Measurements from ENCODE around the gene PRR15. TPM values are rescaled to one million over a fixed set of nuclear protein-coding genes. Genes with fewer than 3 reads are reported as not detected.
"Not testable (repeated sequence)": the region's sequence is repeated elsewhere in the genome, so short reads cannot be mapped to it uniquely, and the experiment has no call there.

Gene PRR15, protein sequence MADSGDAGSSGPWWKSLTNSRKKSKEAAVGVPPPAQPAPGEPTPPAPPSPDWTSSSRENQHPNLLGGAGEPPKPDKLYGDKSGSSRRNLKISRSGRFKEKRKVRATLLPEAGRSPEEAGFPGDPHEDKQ
- polyA plus RNA-seq (2012; ENCODE audit: missing spikeins) = not detected

DNA sequence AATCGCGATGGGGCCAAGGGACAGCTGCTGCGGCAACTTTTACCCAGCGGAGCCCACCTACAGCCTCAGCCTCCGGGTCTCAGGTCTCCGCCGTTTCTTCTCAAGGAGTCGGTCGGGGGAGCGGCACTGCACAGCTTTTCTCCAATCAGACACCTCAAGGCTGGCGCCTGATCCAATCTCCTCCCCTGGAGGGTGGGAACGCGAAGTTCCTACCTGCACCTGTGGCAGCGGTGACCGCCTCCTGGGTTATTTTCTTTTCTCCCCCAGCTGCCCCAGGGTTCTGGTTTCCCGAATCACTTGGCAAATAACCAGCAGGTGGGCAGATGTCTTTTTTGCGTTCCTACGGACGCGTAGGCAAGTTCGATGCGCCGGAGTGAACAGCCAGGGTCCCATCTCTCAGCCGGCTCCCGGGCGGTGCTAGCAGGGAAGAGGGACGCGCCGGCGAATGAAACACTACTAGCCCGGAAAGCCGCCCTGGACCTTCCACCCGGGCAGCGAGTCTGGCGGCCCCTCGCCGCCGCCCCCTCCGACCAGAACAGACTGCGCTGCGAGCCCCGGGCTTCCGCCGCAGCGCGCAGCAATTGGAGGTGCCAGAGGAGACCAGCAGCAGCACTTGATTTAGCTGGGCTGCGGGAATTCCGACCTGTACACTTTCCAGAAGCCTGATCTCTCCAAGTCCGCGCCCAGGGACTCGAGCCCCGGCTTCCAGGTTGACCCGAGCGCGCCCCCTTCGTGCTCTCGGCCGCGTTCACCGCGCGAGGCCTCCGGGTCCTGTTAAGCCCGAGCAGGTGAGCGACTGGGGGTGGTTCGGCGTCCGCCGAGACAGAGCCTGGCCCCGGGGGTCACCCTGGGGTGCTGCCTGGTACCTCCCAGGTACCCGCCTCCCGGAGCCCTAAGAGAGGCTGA lies at the start of gene PRR15:
Gene PRR15, plus strand, starts transcription at position 246 of the 906 bp plus-strand sequence. CDS start 2,495 bp downstream, outside the sequence.
- no peak for DNase-seq (ENCODE audit: insufficient read length)
- FAIRE-seq = no peak
- TF ChIP-seq TAF1 (IDR thresholded peaks at IDR 0.05; ENCODE audit: borderline replicate concordance, low read depth, low read length) (no peak), POLR2AphosphoS5 (IDR thresholded peaks at IDR 0.05; ENCODE audit: low read depth, low read length) (no peak), POLR2A (IDR thresholded peaks at IDR 0.05; ENCODE audit: low read depth, low read length) (no peak)

DNA sequence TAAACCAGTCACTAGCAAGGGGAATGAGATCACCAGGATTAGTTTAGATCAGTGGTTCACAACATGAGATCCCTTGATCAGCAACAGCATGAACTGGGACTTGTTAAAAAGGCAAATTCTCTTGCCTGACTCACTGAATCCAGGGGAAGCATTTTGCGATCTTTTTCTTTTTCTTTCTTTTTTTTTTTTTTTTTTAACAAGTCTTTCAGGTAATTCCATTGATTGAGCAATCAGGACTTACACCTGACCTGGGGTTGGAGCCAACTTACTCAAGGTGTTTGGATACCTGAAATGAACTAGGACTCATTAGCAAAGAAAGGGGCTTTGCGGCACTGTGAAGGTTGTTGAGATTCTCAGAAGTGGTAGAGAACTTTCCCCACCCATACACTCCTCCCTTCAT lies 47.1 kb upstream of the PRR15 start:
- TF ChIP-seq POLR2A (IDR thresholded peaks at IDR 0.05; ENCODE audit: low read depth, low read length) (no peak), POLR2AphosphoS5 (IDR thresholded peaks at IDR 0.05; ENCODE audit: low read depth, low read length) (no peak), TAF1 (IDR thresholded peaks at IDR 0.05; ENCODE audit: borderline replicate concordance, low read depth, low read length) (no peak)
- FAIRE-seq (no peak), DNase-seq (ENCODE audit: insufficient read length) (no peak)

DNA sequence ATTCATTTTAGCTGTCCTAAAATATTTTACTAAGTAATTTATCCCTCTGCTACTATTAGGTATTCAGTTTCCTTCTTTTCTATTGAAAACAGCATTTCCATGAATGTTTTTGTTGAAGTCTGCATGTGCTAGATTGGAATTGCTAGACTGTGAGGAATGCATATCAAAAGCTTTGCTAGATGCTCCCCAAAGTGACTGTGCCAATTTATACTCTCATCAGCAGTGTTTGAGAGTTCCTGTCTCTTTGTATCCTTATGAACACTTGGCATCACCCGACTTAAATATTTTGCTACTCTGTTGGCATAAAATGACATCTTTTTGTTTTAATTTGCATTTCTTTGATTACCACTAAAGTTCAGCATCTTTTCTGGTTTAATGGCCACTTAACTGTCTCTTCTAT lies 45.0 kb upstream of the PRR15 start:
- TF ChIP-seq POLR2AphosphoS5 (IDR thresholded peaks at IDR 0.05; ENCODE audit: low read depth, low read length) (no peak), POLR2A (IDR thresholded peaks at IDR 0.05; ENCODE audit: low read depth, low read length) (no peak), TAF1 (IDR thresholded peaks at IDR 0.05; ENCODE audit: borderline replicate concordance, low read depth, low read length) (no peak)
- FAIRE-seq (no peak), DNase-seq (ENCODE audit: insufficient read length) (no peak)

DNA sequence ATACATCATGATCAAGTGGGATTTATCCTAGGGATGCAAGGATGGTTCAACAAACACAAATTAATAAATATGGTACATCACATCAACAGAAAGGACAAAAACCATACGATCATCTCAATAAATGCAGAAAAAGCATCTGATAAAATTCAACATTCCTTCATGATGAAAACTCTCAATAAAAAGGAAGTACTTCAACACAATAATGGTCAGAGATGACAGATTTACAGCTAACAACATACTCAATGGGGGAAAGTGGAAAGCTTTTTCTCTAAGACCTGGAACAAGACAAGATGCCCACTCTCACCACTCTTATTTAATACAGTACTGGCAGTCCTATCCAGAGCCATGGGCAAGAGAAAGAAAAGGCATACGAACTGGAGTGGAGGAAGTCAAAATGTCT lies 39.9 kb upstream of the PRR15 start:
- no peak for DNase-seq (ENCODE audit: insufficient read length)
- FAIRE-seq = no peak
- TF ChIP-seq TAF1 (IDR thresholded peaks at IDR 0.05; ENCODE audit: borderline replicate concordance, low read depth, low read length) = no peak
- no peak for TF ChIP-seq POLR2A (IDR thresholded peaks at IDR 0.05; ENCODE audit: low read depth, low read length)
- no peak for TF ChIP-seq POLR2AphosphoS5 (IDR thresholded peaks at IDR 0.05; ENCODE audit: low read depth, low read length)

DNA sequence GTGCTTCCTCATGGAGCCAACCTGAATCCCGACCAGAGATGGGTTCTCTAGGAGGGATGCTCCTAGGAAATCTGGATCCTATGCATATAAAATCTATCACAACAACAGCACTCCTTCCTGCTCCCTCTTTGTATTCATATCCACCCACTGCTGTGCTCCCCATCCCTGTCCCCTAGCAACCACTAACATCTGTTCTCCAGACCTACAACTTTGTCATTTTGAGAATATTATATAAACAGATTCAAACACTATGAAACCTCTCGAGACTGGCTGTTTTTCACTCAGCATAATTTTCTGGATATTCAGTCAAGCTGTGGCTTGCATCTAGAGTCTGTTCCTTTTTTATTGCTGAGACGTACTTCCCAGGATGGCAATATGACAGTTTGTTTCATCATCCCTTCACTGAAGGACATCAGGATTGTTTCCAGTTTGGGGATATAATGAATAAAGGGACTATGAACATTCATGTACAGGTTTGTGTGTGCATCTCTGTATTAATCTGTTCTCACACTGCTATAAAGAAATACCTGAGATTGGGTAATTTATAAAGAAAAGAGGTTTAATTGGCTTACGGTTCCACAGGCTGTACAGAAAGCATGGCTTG lies 36.0 kb upstream of the PRR15 start:
- TF ChIP-seq POLR2A (IDR thresholded peaks at IDR 0.05; ENCODE audit: low read depth, low read length) (no peak), TAF1 (IDR thresholded peaks at IDR 0.05; ENCODE audit: borderline replicate concordance, low read depth, low read length) (no peak), POLR2AphosphoS5 (IDR thresholded peaks at IDR 0.05; ENCODE audit: low read depth, low read length) (no peak)
- DNase-seq (ENCODE audit: insufficient read length) (no peak), FAIRE-seq (no peak)

DNA sequence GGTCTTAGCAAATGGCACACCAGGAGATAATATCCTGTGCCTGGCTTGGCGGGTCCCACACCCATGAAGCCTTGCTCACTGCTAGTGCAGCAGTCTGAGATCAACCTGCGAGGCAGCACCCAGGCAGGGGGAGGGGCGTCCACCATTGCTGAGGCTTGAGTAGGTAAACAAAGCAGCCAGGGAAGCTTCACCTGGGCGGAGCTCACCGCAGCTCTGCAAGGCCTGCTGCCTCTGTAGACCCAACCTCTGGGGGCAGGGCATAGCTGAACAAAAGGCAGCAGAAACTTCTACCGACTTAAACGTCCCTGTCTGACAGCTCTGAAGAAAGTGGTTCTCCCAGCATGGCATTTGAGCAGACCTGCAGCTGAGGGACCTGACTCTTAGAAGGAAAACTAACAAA lies 35.1 kb upstream of the PRR15 start:
- FAIRE-seq; DNase-seq (ENCODE audit: insufficient read length): not testable (repeated sequence)

DNA sequence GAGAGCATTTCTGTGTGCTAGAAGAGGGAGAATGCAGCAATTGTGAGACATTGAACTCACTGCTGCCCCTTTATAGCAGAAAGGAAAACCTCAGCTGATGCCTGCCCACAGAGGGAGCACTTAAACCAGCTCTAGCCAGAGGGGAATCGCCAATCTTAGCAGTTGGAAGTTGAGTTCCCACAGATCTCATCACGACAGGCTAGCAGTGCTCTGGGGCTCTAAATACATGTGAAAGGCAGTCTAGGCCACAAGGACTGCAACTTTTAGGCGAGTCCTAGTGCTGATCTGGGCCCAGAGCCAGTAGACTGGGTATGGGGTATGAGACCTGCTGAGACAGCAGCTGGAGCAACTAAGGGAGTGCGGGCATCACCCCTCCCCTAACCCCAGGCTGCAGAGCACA lies 25.2 kb upstream of the PRR15 start:
- TF ChIP-seq POLR2A (IDR thresholded peaks at IDR 0.05; ENCODE audit: low read depth, low read length) (no peak), TAF1 (IDR thresholded peaks at IDR 0.05; ENCODE audit: borderline replicate concordance, low read depth, low read length) (no peak), POLR2AphosphoS5 (IDR thresholded peaks at IDR 0.05; ENCODE audit: low read depth, low read length) (no peak)
- no peak for DNase-seq (ENCODE audit: insufficient read length)
- no peak for FAIRE-seq

DNA sequence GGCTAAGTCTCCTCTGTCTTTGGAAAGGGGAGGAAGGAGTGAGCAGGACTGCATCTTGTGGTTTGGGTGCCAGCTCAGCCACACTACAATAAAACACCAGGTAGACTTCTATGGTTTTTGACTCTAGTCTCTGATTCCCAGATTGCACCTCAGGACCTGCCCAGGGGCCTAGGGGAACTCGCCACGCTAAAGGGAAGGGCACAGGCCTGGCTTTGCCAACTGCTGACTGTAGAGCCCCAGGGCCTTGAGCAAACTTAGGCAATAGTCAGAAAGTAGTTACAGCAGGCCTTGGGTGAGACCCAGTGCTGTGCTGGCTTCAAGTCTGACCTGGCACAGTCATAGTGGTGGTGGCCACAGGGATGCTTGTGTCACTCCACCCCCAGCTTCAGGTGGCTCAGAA lies 24.2 kb upstream of the PRR15 start:
- no peak for TF ChIP-seq POLR2A (IDR thresholded peaks at IDR 0.05; ENCODE audit: low read depth, low read length)
- TF ChIP-seq TAF1 (IDR thresholded peaks at IDR 0.05; ENCODE audit: borderline replicate concordance, low read depth, low read length) = no peak
- no peak for TF ChIP-seq POLR2AphosphoS5 (IDR thresholded peaks at IDR 0.05; ENCODE audit: low read depth, low read length)
- no peak for DNase-seq (ENCODE audit: insufficient read length)
- no peak for FAIRE-seq

DNA sequence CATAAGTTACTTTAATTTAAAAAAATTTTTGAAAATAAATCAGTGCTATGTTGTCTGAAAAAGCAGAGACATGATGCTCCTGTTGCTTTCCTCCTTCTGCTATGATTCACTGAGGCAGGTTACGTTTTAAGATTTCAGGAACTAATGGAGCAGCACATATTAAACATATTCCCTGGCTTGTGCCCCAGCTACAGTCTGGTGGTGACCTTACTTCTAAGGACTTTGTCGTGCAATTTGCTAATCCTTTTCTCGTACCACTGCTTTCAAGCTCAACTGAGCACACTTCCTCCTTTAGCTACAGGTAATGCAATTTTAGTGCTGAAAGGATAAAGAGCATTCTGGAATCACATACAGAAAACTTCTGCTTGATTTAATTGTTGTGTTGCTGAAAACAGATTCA lies 16.2 kb upstream of the PRR15 start:
- FAIRE-seq = no peak
- TF ChIP-seq POLR2AphosphoS5 (IDR thresholded peaks at IDR 0.05; ENCODE audit: low read depth, low read length) = no peak
- TF ChIP-seq POLR2A (IDR thresholded peaks at IDR 0.05; ENCODE audit: low read depth, low read length) = no peak
- no peak for TF ChIP-seq TAF1 (IDR thresholded peaks at IDR 0.05; ENCODE audit: borderline replicate concordance, low read depth, low read length)
- no peak for DNase-seq (ENCODE audit: insufficient read length)

DNA sequence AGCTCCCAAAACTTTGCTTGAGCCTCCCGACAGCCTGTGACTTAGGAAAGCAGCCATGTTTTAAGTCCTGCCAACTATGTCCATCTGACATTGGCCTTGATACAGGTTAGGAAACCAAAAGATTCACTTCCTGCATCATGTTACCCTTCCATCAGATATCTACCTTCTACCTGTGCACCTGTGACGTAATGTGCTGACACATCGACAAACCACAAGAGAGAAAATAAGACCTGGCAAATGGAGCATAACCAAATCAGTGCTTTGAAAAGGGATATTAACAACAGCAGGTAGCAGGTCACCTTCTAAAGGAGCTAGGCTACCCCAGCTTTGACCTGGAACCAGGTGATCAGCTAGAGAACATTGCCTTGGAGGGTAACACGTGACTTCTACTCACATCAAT lies 14.8 kb upstream of the PRR15 start:
- FAIRE-seq = no peak
- no peak for TF ChIP-seq POLR2AphosphoS5 (IDR thresholded peaks at IDR 0.05; ENCODE audit: low read depth, low read length)
- no peak for TF ChIP-seq TAF1 (IDR thresholded peaks at IDR 0.05; ENCODE audit: borderline replicate concordance, low read depth, low read length)
- no peak for TF ChIP-seq POLR2A (IDR thresholded peaks at IDR 0.05; ENCODE audit: low read depth, low read length)

DNA sequence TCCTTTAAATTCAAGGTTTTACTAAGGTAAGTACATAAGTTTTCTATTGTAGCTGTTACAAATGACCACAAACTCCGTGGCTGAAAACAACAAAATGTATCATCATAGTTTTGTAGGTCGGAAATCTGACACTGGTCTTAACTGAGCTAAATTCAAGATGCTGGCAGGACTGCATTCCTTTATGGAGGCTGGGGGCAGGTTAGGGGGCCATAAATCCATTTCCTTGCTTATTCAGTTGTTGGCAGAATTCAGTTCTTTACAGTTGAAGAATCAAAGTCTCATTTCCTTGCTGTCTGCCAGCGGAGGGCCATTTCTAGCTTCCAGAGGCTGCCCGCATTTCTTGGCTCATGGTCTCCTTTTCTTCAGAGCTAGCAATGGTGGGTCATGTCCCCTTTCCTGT lies 11.2 kb upstream of the PRR15 start:
- TF ChIP-seq TAF1 (IDR thresholded peaks at IDR 0.05; ENCODE audit: borderline replicate concordance, low read depth, low read length) (no peak), POLR2AphosphoS5 (IDR thresholded peaks at IDR 0.05; ENCODE audit: low read depth, low read length) (no peak), POLR2A (IDR thresholded peaks at IDR 0.05; ENCODE audit: low read depth, low read length) (no peak)
- no peak for FAIRE-seq
- DNase-seq (ENCODE audit: insufficient read length) = no peak

More for the DNA sequence above, 14.8 kb upstream of the PRR15 start:
- DNase-seq (ENCODE audit: insufficient read length) = no peak

DNA sequence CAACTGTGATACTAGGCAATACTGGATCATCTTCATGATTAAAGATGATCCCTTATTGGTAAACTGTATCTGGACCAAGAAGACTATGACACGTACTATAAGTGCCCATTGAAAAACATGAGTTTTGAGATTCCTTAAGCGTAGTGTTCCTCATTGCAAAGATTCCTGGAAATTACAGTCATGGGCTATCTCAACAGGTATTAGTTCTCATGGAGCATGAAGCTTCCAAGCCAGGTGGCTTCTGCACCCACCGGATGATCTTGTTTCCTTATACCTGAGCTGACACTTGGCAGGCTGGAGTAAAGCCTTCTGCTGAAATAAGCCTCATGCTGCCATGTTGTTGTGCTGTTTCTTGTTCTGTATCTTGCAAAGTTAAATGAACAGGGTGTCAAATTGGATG lies 8.6 kb upstream of the PRR15 start:
- no peak for TF ChIP-seq POLR2AphosphoS5 (IDR thresholded peaks at IDR 0.05; ENCODE audit: low read depth, low read length)
- no peak for TF ChIP-seq TAF1 (IDR thresholded peaks at IDR 0.05; ENCODE audit: borderline replicate concordance, low read depth, low read length)
- TF ChIP-seq POLR2A (IDR thresholded peaks at IDR 0.05; ENCODE audit: low read depth, low read length) = no peak
- FAIRE-seq (no peak), DNase-seq (ENCODE audit: insufficient read length) (no peak)
